Posterior vena cava (tissue), 2 donors: ENCODE data around the gene HERC4. TPM values are rescaled to one million over a fixed set of nuclear protein-coding genes. Genes with fewer than 3 reads are reported as not detected.

Experiments
- DNase-seq: peaks from one replicate; pipeline ENCODE4 v3.0.0-alpha.2; 2020; ENCODE audit warnings: low spot score
- intact Hi-C, 2 donors: fragments of 100-400 bp; cut with DNase I; formaldehyde crosslinking; loops; one replicate each; pipeline versions ENCODE4 v1.14.1 to v1.14.2; 2022 to 2023
- long read RNA-seq, 2 donors: library from polyadenylated mRNA; unstranded; transcript quantifications; one replicate each; pipeline ENCODE4 v2.0.0, GENCODE V29; 2020 to 2021
- total RNA-seq, 2 donors: library from RNA; stranded (reverse); fragmentation: NEBNext Ultra II Directional; extraction: Animal tissue kit (Norgen Biotek cat#: 25700); gene quantifications; one replicate each; pipeline ENCODE4 v1.2.1, GENCODE V29; 2021
- donor health status: DM: yes; HTN: yes; CAD: no.
- donor health status: DM: yes; HTN: yes; CAD: no.

Gene HERC4
- 10 to 100 TPM; 50.4 to 72.0 TPM for total RNA-seq
- long read RNA-seq, donor 1, partial matches to known transcripts, result 1 of 13 reads
- long read RNA-seq, donor 1, other reads (novel, unspliced or antisense), result 9 of 13 reads
- long read RNA-seq, donor 2, partial matches to known transcripts, result 7 of 15 reads
- long read RNA-seq, donor 2, other reads (novel, unspliced or antisense), result 6 of 15 reads

GRCh38 chr10:68074775-68075549, at the start of gene HERC4:
TSS of gene HERC4 (minus strand) at chr10:68075283. CDS start at chr10:68073108, 2,175 bp downstream.
- intact Hi-C loops, result no loop called here
- DNase-seq, result peak; percentile 98

GRCh38 chr10:68124718-68125117, 49.6 kb upstream of the HERC4 start:
- intact Hi-C loops, result no loop called here
- DNase-seq, result no peak

- DNase-seq, result no peak
- intact Hi-C loops, result no loop called here
Measured at GRCh38 chr10:68121852-68122251, 46.8 kb upstream of the HERC4 start.

GRCh38 chr10:68121020-68121743, 46.1 kb upstream of the HERC4 start:
- DNase-seq, result no peak
- intact Hi-C loops, result no loop called here

GRCh38 chr10:68118657-68119056, 43.6 kb upstream of the HERC4 start:
- intact Hi-C loops, result no loop called here
- DNase-seq, result no peak

- no peak for DNase-seq
- intact Hi-C loops, result no loop called here
Measured at GRCh38 chr10:68112837-68113236, 37.8 kb upstream of the HERC4 start.

GRCh38 chr10:68111584-68111983, 36.5 kb upstream of the HERC4 start:
- intact Hi-C loops, result loop anchor here in 1 of 2 donors (2.0 kb wide), 1 partner anchor 57 kb away; no protein-coding TSS in a partner anchor
- DNase-seq, result no peak

GRCh38 chr10:68110027-68110426, 34.9 kb upstream of the HERC4 start:
- DNase-seq, result no peak
- intact Hi-C loops, result loop anchor here in 1 of 2 donors (2.0 kb wide), 1 partner anchor 55 kb away; no protein-coding TSS in a partner anchor

- DNase-seq, result no peak
- intact Hi-C loops, result no loop called here
Measured at GRCh38 chr10:68109331-68109730, 34.2 kb upstream of the HERC4 start, which contains the start of gene MYPN. TSS of gene MYPN (plus strand) at chr10:68109488. CDS start at chr10:68121439, 11,951 bp downstream.

- intact Hi-C loops, result no loop called here
- no peak for DNase-seq
Measured at GRCh38 chr10:68108653-68109052, 33.6 kb upstream of the HERC4 start.

GRCh38 chr10:68108051-68108450, 33.0 kb upstream of the HERC4 start:
- intact Hi-C loops, result no loop called here
- DNase-seq, result no peak

- intact Hi-C loops, result no loop called here
- DNase-seq, result no peak
Measured at GRCh38 chr10:68107651-68108050, 32.6 kb upstream of the HERC4 start.

GRCh38 chr10:68106656-68107055, 31.6 kb upstream of the HERC4 start:
- intact Hi-C loops, result no loop called here
- no peak for DNase-seq

GRCh38 chr10:68105820-68106219, 30.7 kb upstream of the HERC4 start:
- DNase-seq, result no peak
- intact Hi-C loops, result no loop called here

GRCh38 chr10:68103901-68104300, 28.8 kb upstream of the HERC4 start:
- DNase-seq, result no peak
- intact Hi-C loops, result no loop called here

GRCh38 chr10:68103261-68103878, 28.3 kb upstream of the HERC4 start:
- intact Hi-C loops, result no loop called here
- no peak for DNase-seq

- intact Hi-C loops, result no loop called here
- DNase-seq, result no peak
Measured at GRCh38 chr10:68101066-68101465, 26.0 kb upstream of the HERC4 start.

- intact Hi-C loops, result no loop called here
- no peak for DNase-seq
Measured at GRCh38 chr10:68099736-68100135, 24.7 kb upstream of the HERC4 start.

GRCh38 chr10:68096913-68097516, 21.9 kb upstream of the HERC4 start:
- intact Hi-C loops, result no loop called here
- no peak for DNase-seq
